Ammon's horn (tissue), 1 donor: ENCODE results near the gene GPC2.
"Not testable (repeated sequence)": the region's sequence is repeated elsewhere in the genome, so short reads cannot be mapped to it uniquely, and the experiment has no call there.

ENCODE experiments used
- DNase-seq: peaks from one replicate; pipeline ENCODE4 v3.0.0-alpha.2; 2016; ENCODE audit warnings: low spot score

The GPC2 gene, protein sequence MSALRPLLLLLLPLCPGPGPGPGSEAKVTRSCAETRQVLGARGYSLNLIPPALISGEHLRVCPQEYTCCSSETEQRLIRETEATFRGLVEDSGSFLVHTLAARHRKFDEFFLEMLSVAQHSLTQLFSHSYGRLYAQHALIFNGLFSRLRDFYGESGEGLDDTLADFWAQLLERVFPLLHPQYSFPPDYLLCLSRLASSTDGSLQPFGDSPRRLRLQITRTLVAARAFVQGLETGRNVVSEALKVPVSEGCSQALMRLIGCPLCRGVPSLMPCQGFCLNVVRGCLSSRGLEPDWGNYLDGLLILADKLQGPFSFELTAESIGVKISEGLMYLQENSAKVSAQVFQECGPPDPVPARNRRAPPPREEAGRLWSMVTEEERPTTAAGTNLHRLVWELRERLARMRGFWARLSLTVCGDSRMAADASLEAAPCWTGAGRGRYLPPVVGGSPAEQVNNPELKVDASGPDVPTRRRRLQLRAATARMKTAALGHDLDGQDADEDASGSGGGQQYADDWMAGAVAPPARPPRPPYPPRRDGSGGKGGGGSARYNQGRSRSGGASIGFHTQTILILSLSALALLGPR

DNA sequence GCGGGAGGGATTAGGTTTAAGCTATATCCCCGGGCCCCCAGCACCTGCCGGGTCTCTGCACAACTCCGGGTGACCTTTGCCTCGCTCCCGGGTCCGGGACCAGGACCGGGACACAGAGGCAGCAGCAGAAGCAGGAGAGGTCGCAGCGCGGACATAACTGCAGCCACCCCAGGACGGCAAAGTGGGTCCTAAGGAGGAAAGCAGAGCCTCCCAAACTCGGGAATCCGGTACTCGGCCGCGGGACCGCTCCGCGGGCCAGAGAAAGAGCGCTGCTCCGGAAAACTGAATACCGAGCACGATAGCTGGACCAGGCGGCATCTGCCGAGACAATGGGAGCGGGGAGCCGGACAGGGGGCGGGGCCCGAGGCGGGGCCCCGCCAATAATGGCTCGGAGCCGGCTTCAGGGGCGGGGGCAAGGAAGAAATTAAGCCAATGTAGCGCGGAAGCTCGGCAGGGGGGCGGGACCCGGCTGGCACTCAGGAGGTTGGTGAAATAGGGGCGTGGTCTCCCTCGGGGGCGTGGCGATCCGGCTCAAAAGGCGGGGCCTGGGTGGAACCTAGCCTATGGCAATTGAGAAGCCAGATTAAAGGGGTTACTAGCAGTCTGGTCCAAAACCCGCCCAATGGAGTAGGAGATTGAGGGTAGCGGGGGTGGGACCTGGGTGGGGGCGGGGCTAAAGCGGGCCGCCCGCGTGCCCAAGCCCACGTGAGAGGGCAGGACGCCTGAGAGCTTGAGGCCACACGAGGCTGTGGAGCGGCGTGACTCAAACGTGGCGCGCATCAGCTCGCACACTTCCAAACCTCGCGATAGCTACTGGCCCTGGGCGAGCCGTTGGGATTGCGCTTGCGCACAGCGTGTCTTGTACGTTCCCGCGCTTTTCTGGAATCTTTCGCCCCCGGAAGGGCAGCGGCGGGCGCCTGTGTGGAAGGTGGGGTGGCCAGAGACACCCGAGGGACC, at the start of gene GPC2, which contains the start of gene STAG3:
Gene GPC2 (minus strand): TSS at position 337 of the 957 bp plus-strand sequence. CDS start 182 bp downstream, at position 155.
Gene STAG3 (plus strand): TSS at position 874 of the 957 bp plus-strand sequence. CDS start 2,639 bp downstream, outside the sequence.
- DNase-seq = peak; percentile 95

DNA sequence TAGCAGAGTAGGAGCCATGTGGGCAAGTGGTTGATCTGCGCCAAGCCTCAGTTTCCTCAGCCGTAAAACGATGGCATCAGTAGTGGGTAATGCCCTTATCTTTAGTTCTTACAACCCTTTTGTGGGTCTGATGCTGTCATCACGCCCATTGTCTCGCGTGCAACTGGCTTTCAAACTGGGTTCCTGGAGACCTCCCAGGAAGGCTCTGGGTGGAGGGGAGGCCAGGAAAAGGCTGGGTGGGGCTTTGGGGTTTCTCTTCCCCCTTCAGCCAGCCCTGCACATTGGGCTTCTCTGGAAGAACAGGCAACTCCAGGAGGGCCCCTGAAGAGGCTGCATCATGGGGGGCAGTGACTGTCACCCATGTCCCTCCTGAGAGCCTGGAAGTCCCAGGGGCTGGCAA, 47.7 kb upstream of the GPC2 start:
- DNase-seq = not testable (repeated sequence)

DNA sequence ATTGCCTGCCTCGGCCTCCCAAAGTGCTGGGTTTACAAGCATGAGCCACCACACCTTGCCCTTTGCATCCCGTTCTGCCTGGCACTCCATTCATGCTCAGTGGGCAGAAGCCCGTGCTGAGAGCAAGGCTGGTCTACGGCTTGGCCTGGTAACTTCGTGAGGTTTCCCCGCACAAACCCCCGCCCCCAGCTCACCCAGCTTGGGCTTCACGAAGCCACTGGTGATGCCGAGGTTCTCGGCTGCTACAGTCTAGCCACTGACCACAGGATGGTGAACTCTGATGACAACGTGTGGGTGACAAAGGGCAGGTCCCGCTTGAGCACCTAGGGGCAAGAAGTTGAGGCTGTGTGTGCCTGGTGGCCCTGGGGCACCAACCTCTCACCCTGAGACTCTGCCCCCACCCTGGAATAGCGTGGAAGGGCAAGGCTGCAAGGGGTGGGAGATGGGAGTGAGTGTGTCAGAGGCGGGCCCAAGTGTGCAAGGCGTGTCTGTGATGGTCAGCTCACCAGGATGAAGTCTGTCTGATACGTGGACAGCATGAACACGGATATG, 46.3 kb upstream of the GPC2 start:
- DNase-seq = not testable (repeated sequence)

DNA sequence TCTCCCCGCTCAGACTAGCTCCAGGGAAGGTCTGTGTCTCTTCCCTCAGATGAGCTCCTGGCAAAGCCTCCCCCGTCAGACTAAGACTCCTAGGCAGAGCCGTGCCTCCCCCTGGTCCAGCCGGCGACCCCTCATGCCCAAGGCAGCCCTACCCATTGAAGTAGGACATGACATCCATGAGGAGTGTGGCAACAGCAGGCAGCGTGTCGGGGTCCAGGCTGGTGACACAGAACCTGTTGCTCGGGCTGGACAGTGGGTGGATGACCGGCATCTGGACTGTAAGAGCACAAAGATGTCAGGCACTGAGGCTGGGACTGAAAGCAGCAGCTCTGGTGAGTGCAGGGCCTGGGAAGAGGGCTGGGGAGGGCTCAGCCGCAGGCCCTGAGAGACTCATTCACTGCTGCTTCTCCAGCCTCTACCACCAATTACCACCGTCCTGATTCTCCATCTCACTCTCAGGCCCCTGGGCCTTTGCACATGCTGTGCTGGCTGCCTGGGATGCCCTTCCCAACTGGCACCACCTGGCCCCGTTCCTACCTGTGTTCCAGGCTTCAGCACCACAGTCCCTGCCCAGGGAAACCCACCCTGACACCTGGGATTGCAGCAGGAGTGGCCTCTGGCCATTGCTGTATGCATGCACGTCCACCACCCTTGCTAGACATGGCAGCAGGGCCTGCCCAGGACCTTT, 45.4 kb upstream of the GPC2 start:
- DNase-seq = no peak

DNA sequence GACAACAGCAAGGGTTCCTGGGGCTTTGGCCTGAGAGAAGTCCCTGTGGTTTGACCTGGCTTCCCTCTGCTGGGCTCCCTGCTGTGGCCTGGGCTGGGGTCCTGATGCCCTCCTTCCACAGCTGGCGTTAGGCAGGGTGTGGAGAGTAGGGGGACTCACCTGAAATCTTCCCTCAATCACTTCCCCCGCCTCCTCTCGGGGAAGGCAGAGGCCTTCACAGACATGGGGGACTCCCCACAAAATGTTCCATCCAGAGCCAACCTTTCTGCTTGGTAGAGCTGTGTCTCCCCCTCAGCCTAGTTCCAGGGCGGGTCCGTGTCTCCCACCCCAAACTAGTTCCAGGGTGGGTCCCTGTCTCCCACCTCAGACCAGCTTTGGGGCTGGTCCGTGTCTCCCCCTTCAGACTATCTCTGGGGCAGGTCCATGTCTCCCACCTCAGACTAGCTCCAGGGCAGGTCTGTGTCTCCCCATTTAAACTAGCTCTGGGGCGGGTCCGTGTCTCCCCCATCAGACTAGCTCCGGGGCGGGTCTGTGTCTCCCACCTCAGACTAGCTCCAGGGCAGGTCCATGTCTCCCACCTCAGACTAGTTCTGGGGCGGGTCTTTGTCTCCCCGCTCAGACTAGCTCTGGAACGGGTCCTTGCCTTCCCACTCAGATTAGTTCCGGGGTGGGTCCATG, 44.7 kb upstream of the GPC2 start:
- no peak for DNase-seq

DNA sequence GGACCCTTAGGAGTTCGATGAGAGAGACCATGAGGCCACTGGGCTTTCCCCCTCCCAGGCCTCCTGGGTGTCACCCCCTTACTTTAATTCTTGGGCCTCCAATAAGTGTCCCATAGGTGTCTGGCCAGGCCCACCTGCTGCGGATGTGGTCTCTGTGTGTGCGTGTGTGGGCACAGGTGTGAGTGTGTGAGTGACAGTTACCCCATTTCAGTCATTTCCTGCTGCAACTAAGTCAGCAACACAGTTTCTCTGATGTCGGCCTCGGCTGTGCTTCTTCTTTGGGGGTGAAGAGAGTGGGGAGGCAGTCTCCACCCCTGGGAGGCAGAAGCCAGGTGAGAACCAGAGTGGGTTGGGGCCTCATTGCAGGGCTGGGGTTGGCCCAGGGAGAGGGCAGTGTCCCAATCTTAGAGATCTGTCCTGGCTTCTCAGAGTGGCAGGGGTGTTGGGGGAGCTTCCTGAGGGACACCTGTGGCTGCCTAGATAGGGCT, 44.1 kb upstream of the GPC2 start:
- no peak for DNase-seq

DNA sequence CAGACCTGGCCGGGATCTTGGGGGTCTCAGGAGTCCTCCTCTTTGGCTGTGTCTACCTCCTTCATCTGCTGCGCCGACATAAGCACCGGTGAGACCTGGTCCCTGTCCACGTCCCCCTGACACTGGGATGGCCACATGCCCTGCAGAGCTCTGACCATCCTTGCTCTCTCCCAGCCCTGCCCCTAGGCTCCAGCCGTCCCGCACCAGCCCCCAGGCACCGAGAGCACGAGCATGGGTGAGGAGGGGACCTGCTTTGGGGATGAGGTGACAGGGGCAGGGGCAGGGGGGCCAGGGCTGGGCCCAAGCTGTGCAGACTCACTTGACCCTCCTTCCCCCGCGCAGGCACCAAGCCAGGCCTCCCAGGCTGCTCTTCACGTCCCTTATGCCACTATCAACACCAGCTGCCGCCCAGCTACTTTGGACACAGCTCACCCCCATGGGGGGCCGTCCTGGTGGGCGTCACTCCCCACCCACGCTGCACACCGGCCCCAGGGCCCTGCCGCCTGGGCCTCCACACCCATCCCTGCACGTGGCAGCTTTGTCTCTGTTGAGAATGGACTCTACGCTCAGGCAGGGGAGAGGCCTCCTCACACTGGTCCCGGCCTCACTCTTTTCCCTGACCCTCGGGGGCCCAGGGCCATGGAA, 43.5 kb upstream of the GPC2 start:
- no peak for DNase-seq

DNA sequence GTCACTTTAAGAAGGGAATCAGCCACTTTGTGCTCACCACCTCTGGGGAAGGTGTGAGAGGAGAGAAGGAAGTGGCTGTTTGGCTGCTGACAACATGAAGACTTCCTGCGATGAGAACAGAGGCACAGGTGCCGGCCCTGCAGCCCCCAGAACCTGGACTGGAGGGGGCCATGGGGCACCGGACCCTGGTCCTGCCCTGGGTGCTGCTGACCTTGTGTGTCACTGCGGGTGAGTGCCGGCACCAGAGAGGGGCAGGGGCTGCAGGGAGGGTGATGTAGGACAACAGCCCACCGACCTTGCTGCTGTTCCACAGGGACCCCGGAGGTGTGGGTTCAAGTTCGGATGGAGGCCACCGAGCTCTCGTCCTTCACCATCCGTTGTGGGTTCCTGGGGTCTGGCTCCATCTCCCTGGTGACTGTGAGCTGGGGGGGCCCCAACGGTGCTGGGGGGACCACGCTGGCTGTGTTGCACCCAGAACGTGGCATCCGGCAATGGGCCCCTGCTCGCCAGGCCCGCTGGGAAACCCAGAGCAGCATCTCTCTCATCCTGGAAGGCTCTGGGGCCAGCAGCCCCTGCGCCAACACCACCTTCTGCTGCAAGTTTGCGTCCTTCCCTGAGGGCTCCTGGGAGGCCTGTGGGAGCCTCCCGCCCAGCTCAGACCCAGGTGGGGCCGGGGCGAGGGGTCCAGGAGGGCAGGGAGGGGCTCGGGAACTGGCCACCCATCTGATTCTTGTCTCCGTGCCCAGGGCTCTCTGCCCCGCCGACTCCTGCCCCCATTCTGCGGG, 42.8 kb upstream of the GPC2 start, which contains the start of gene PVRIG:
Gene PVRIG (plus strand): TSS at position 149 of the 785 bp plus-strand sequence. CDS start 22 bp downstream, at position 171.
- not testable (repeated sequence) for DNase-seq

DNA sequence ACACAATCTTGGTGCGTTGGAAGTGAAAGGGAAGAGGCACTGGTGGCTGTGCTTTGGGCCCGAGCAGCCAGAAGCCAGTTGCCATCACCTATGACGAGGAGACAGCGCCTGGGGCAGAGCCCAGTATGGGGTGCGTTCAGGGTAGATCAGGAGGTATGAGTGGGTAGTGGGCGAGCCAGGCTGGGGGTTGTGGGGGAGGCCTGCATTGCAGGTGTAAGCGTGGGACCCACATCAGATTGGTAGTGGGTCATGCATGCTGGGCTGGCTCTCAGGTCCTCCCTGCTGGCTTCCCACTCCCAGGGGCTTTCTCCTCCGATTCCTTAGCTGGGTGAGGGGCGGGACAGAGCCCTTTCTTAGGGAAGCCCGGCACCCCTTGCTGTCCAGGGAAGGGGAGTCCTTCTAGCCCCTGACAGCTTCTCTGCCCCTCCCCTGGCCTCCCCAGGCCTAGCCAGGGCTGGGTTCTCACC, 42.1 kb upstream of the GPC2 start:
- no peak for DNase-seq

DNA sequence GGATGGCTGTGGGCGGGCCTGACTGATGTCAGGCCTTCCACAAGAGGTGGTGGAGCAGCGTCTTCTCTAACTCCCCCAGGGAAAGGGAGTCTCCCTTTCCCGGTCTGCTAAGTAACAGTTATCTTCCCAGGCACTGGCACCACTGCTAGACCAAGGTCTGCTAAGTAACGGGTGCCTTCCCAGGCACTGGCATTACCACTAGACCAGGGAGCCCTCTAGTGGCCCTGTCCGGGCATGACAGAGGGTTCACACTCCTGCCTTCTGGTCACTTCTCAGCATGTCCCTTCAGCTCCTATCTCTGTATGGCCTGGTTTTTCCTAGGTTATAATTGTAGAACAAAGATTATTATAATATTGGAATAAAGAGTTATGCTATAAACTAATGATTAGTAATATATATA, 40.8 kb upstream of the GPC2 start:
- peak; percentile 61 for DNase-seq

DNA sequence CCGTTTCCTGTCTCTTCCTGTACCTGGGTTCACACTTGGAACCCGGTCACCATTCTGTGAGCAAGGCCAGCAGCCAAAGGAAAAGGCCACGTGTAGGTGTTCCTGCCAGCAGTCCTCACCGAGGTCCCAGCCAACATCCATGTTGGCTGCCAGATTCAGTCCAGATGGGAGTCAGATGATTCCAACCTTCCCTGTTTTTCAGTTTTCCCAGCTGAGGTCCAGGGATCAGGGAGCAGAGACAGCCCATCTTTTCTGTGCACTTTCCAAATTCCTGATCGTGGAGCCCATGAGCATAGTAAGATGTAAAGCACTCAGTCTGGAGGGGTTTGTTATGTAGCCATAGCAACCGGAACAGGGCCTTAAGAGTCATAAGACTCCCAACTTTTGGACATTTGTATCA, 38.7 kb upstream of the GPC2 start:
- DNase-seq = peak; percentile 22

DNA sequence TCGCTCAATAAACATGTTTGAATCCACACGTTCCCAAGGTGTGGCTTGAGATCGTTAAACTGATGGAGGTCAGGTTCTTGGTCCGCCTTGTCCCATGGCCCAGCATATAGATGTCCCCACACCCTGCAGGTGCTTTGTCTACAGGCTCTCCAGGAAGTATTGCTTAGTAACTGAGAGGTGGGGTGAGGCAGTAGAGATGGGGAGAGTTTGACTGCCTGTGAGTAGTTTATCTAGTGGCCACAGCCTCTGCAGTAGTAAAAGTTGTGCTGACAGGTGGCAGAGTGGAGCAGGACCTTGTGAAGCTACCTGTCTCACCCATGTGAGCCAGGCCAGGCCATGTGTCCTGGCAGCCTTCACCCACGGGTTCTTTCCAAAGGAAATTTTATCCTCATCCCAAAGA, 37.2 kb upstream of the GPC2 start:
- not testable (repeated sequence) for DNase-seq

DNA sequence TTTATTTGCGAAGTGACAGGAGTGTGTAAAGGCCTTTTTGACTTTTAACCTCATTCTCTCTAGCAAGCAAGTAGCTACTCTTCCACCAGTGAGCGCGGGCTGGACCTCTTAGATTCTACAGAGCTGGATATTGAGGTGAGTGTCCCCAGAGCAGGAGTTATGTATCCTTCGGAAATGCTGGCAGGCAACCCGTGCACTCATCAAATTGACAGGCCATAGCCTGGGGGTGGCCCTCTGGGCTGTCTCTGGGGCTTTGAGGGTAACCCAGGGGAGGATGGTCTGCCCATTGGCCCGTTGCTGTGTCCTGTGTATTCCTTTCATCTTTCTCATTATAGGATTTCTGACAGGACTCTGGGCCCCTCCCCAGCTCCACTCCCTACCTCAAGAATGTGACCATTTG, 36.5 kb upstream of the GPC2 start:
- no peak for DNase-seq

DNA sequence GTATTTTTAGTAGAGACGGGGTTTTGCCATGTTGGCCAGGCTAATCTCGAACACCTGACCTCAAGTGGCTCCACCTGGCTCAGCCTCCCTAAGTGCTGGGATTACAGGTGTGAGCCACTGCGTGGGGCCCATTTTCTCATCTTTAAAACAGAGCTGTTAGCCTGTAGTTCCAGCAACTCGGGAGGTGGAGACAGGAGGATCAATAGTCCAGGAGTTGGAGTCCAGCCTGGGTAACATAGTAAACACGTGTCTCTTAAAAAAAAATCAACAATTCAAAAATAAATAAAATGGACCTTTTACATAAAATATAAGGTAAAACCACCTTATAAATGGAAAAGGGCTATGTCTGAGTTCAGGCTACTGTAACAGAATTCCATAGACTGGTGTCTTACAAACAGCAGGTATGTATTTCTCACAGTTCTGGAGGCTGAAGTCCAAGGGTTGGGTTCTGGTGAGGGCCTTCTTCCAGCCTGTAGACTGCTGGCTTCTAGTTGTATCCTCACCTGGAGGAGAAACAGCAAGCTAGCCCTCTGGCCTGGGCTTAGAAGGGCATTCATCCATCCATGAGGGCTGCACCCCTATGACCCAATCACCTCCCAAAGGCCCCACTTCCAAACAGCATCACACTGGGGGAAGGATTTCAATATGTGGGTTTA, 35.6 kb upstream of the GPC2 start:
- no peak for DNase-seq

DNA sequence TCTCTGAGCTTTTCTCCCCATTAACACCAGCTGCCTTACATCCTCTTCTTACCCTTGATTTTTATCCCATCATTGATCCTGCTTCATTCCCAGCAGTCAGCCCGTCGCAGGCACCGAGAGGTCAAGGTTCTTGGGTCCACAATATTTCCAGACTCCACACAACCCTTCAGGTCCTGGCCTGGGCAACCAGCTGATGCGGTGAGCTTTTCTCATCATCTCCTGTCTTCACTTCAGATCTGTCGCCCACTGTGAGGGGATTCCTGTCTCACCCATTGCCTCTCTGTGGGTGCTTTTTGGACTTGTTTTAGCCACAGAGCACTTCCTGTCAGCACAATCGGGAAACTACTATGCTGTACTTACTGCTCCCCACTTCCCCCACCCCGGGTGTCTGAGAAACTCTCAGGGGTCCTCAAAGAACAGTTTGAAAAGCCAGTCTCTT, 34.2 kb upstream of the GPC2 start:
- no peak for DNase-seq

DNA sequence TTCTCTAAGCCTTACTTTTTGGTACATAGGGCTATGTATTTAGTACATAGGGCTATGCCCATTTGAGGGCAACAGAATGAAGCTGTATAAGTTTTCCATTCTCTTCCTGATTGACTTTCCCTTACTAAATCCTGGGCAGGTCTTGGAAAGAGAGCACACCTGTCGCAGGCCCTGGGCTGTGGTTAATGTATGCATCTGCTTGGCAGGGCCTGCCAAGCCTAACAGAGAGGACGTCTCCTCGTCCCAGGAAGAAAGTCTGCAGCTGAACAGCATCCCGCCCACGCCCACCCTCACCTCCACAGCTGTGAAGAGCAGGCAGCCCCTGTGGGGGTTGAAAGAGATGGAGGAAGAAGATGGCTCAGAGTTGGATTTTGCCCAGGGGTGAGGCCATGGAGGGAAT, 33.6 kb upstream of the GPC2 start:
- DNase-seq = no peak

DNA sequence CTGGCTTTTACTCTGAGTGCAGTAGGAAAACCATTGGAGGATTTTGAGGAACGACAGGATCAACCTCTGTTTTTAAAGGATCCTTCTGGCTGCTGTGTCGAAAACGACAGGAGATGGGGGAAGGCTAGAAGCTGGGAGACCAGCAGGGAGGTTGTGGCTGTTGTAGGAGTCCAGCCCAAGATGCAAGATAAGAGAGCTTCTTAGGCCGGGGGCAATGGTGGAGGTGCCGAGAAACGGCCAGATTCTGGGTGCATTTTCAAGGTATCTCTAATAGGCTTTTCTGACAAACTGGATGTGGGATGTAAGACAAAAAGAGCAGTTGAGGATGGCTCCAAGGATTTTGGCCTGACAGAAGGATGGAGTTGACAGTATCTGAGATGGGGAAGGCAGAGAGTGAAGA, 32.3 kb upstream of the GPC2 start:
- no peak for DNase-seq

DNA sequence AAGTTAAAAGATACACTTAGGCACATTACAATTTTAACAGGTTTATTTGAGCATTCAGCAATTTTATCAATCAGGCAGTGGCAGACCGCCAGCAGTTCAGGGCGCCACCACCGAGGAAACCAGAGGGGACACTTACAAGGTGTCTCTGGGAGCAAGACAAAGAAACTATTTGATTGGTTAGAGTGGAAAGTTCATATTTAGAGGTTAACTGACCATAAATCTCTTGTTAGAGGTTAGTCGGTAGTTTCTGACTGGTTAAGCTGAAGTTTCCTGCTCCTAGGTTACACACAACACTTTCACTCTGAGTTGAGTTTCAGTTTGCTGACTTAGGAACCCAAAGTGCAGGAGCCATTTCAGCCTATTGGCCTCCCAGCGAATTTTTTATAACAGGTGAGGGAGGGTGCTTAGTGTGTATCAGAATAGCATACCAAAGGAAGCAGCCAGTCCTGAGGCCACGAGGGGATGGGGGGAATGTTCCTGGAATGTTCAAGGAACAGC, 31.8 kb upstream of the GPC2 start:
- no peak for DNase-seq
